Body of pancreas (tissue), 4 donors: ENCODE measurements around the gene C10orf143.

Source experiments
- POLR2A ChIP-seq, 3 donors: fragments of 450-650 bp; IDR thresholded peaks; one replicate each; pipeline ENCODE4 v1.6.1; 2016; ENCODE audit warnings: antibody characterized with exemption in 3 of 3, mild to moderate bottlenecking in 2 of 3
- TF ChIP-seq, protein P1 (sequence below), 7 experiments: fragments of 450-650 bp in 4 of 7; fragments of 200-600 bp in 3 of 7; sonication (generic) in 3 of 7; IDR thresholded peaks; one replicate each; pipeline ENCODE4 v1.5.1; 2016 to 2019; ENCODE audit warnings: antibody characterized with exemption in 7 of 7

- TF ChIP-seq, protein P1, sequence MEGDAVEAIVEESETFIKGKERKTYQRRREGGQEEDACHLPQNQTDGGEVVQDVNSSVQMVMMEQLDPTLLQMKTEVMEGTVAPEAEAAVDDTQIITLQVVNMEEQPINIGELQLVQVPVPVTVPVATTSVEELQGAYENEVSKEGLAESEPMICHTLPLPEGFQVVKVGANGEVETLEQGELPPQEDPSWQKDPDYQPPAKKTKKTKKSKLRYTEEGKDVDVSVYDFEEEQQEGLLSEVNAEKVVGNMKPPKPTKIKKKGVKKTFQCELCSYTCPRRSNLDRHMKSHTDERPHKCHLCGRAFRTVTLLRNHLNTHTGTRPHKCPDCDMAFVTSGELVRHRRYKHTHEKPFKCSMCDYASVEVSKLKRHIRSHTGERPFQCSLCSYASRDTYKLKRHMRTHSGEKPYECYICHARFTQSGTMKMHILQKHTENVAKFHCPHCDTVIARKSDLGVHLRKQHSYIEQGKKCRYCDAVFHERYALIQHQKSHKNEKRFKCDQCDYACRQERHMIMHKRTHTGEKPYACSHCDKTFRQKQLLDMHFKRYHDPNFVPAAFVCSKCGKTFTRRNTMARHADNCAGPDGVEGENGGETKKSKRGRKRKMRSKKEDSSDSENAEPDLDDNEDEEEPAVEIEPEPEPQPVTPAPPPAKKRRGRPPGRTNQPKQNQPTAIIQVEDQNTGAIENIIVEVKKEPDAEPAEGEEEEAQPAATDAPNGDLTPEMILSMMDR (IDR thresholded peaks at IDR 0.05), result no peak
- TF ChIP-seq POLR2A (IDR thresholded peaks at IDR 0.05), result no peak
Observed at GRCh38 chr10:130022511-130023299, 87.9 kb downstream of the C10orf143 start.
